Trophoblast cell (in vitro differentiated cells and primary cell): ENCODE measurements around the gene FYB1. TPM values are rescaled to one million over a fixed set of nuclear protein-coding genes. Genes with fewer than 3 reads are reported as not detected.

Experiments
- DNase-seq, 2 donors: peaks; one replicate each; pipeline ENCODE4 v3.0.0-alpha.2; 2016
- H2AFZ ChIP-seq: 2 replicates; pipeline ENCODE4 v1.6.1; 2013; ENCODE audit warnings: low read length, moderate library complexity, mild to moderate bottlenecking; ENCODE audit not compliant: insufficient read depth, poor library complexity
- H2AK5ac ChIP-seq: 2 replicates; pipeline ENCODE4 v1.6.1; 2013; ENCODE audit warnings: mild to moderate bottlenecking, low read length
- H2BK120ac ChIP-seq: 2 replicates; pipeline ENCODE4 v1.6.1; 2013; ENCODE audit warnings: low read length, mild to moderate bottlenecking, moderate library complexity; ENCODE audit not compliant: insufficient read depth, poor library complexity
- H2BK12ac ChIP-seq: 2 replicates; pipeline ENCODE4 v1.6.1; 2013; ENCODE audit warnings: mild to moderate bottlenecking, low read length, moderate library complexity
- H2BK5ac ChIP-seq: 2 replicates; pipeline ENCODE4 v1.6.1; 2013; ENCODE audit warnings: low read length, low read depth, moderate library complexity, mild to moderate bottlenecking; ENCODE audit not compliant: poor library complexity
- H3K14ac ChIP-seq: 2 replicates; pipeline ENCODE4 v1.6.1; 2013; ENCODE audit warnings: mild to moderate bottlenecking, low read length
- H3K18ac ChIP-seq: 2 replicates; pipeline ENCODE4 v1.6.1; 2013; ENCODE audit warnings: mild to moderate bottlenecking, low read length
- H3K23ac ChIP-seq: 2 replicates; pipeline ENCODE4 v1.6.1; 2013; ENCODE audit warnings: low read length
- H3K27ac ChIP-seq: 2 replicates; pipeline ENCODE4 v1.5.1; 2013; ENCODE audit warnings: low read depth, mild to moderate bottlenecking, inconsistent platforms, low read length, moderate library complexity
- H3K27me3 ChIP-seq: 2 replicates; pipeline ENCODE4 v1.6.1; 2013; ENCODE audit warnings: inconsistent platforms, mild to moderate bottlenecking, low read length, moderate library complexity; ENCODE audit not compliant: insufficient read depth
- H3K36me3 ChIP-seq, 2 experiments: 1 replicate in 1 of 2; 2 replicates in 1 of 2; pipeline ENCODE4 v1.6.1; 2013; ENCODE audit warnings: low read length in 2 of 2, mild to moderate bottlenecking in 2 of 2, moderate library complexity in 1 of 2; ENCODE audit not compliant: insufficient read depth in 2 of 2, control insufficient read depth in 1 of 2
- H3K4ac ChIP-seq: 2 replicates; pipeline ENCODE4 v1.6.1; 2013; ENCODE audit warnings: low read depth, mild to moderate bottlenecking, low read length, moderate library complexity
- H3K4me1 ChIP-seq, 2 experiments: 1 replicate in 1 of 2; 2 replicates in 1 of 2; pipeline ENCODE4 v1.6.1; 2013; ENCODE audit warnings: low read length in 2 of 2, mild to moderate bottlenecking in 2 of 2, moderate library complexity in 1 of 2; ENCODE audit not compliant: insufficient read depth in 2 of 2, control insufficient read depth in 1 of 2
- H3K4me2 ChIP-seq: 2 replicates; pipeline ENCODE4 v1.6.1; 2013; ENCODE audit warnings: inconsistent platforms, mild to moderate bottlenecking, low read length, moderate library complexity
- H3K4me3 ChIP-seq: 2 replicates; pipeline ENCODE4 v1.5.1; 2013; ENCODE audit warnings: mild to moderate bottlenecking, low read depth, low read length, inconsistent platforms
- H3K79me1 ChIP-seq: one replicate; pipeline ENCODE4 v1.6.1; 2013; ENCODE audit warnings: low read length
- H3K79me2 ChIP-seq: 2 replicates; pipeline ENCODE4 v1.6.1; 2013; ENCODE audit warnings: low read length, mild to moderate bottlenecking; ENCODE audit not compliant: control insufficient read depth, insufficient read depth, poor library complexity
- H3K9ac ChIP-seq: 2 replicates; pipeline ENCODE4 v1.6.1; 2013; ENCODE audit warnings: mild to moderate bottlenecking, low read length
- H3K9me3 ChIP-seq: 2 replicates; pipeline ENCODE4 v1.6.1; 2013; ENCODE audit warnings: low read depth, mild to moderate bottlenecking, control low read depth, inconsistent platforms, low read length; ENCODE audit not compliant: insufficient read depth
- H4K12ac ChIP-seq: 2 replicates; pipeline ENCODE4 v1.6.1; 2013; ENCODE audit warnings: low read depth, mild to moderate bottlenecking, low read length, moderate library complexity
- H4K8ac ChIP-seq: 2 replicates; pipeline ENCODE4 v1.6.1; 2013; ENCODE audit warnings: low read depth, mild to moderate bottlenecking, low read length, moderate library complexity
- H4K91ac ChIP-seq: one replicate; pipeline ENCODE4 v1.6.1; 2013; ENCODE audit warnings: low read depth, mild to moderate bottlenecking, low read length, moderate library complexity
- WGBS: extraction: QIAGEN DNeasy Blood & Tissue Kit; methylation state at CpG from one replicate; pipeline ENCODE4 v1.1.7; 2013; ENCODE audit warnings: missing lambda C conversion rate; ENCODE audit not compliant: insufficient read length, insufficient coverage; ENCODE audit errors: extremely low coverage; 5-methylcytosine and 5-hydroxymethylcytosine counted together
- polyA plus RNA-seq: library from polyadenylated mRNA; stranded (reverse); fragments of 200-250 nt; gene quantifications from 2 replicates; pipeline ENCODE4 v1.2.3, GENCODE V29; 2013

Gene FYB1
- 58.3 and 63.0 TPM in 2 replicates for polyA plus RNA-seq

GRCh38 chr5:39219437-39219836, at the start of gene FYB1:
TSS of gene FYB1 (minus strand) at chr5:39219563. CDS start at chr5:39202960, 16,603 bp downstream.
- H4K91ac ChIP-seq, result peak within 1 kb of the TSS; percentile 36
- H3K9ac ChIP-seq, result no peak within 1 kb of the TSS
- H4K12ac ChIP-seq, result no peak within 1 kb of the TSS
- no peak within 1 kb of the TSS for H2AFZ ChIP-seq
- peaks cover 3% of the 10 kb centered on the region for H3K79me2 ChIP-seq
- H3K36me3 ChIP-seq, result no peaks in the 10 kb centered on the region
- peak within 1 kb of the TSS; percentile 27 for H2AK5ac ChIP-seq
- peak within 1 kb of the TSS; percentile 66 for H2BK5ac ChIP-seq
- H3K14ac ChIP-seq, result peak within 1 kb of the TSS; percentile 28
- H2BK12ac ChIP-seq, result peak within 1 kb of the TSS; percentile 19
- H3K4ac ChIP-seq, result peak within 1 kb of the TSS; percentile 4
- peak; percentile 81 to 94 for DNase-seq
- H3K23ac ChIP-seq, result no peak within 1 kb of the TSS
- H3K4me2 ChIP-seq, result peak within 1 kb of the TSS; percentile 24
- no CpG with 5 or more reads among the region's 4 CpGs for WGBS
- H3K27me3 ChIP-seq, result no peaks in the 10 kb centered on the region
- no peak within 1 kb of the TSS for H3K18ac ChIP-seq
- peak within 1 kb of the TSS; percentile 9 for H4K8ac ChIP-seq
- peaks cover 14 to 24% of the 10 kb centered on the region in 2 experiments for H3K4me1 ChIP-seq
- H2BK120ac ChIP-seq, result peak within 1 kb of the TSS; percentile 61
- H3K4me3 ChIP-seq, result no peak within 1 kb of the TSS
- H3K79me1 ChIP-seq, result peaks cover 13% of the 10 kb centered on the region
- H3K9me3 ChIP-seq, result no peaks in the 10 kb centered on the region
- H3K27ac ChIP-seq, result peak within 1 kb of the TSS; percentile 81

GRCh38 chr5:39267186-39267585, 47.8 kb upstream of the FYB1 start:
- Histone ChIP-seq H2BK120ac (no peak overlapping the region), H4K8ac (no peak overlapping the region), H3K4ac (no peak overlapping the region), H3K4me3 (no peak overlapping the region), H2BK12ac (no peak overlapping the region), H3K14ac (no peak overlapping the region), H4K91ac (no peak overlapping the region), H3K4me2 (no peak overlapping the region), H3K9ac (no peak overlapping the region), H3K23ac (no peak overlapping the region), H2AFZ (no peak overlapping the region), H3K36me3 (no peaks in the 10 kb centered on the region), H2BK5ac (no peak overlapping the region), H3K9me3 (no peaks in the 10 kb centered on the region), H3K27me3 (no peaks in the 10 kb centered on the region), H3K27ac (no peak overlapping the region), H2AK5ac (no peak overlapping the region), H3K18ac (no peak overlapping the region), H4K12ac (no peak overlapping the region), H3K4me1 (peaks cover 3 to 7% of the 10 kb centered on the region in 2 experiments), H3K79me2 (no peaks in the 10 kb centered on the region), H3K79me1 (peaks cover under 1% of the 10 kb centered on the region)
- DNase-seq, result peak in 1 of 2 donors; percentile 48
- WGBS, result no CpG with 5 or more reads among the region's 2 CpGs

GRCh38 chr5:39266442-39266841, 47.1 kb upstream of the FYB1 start:
- no peak overlapping the region for H2BK120ac ChIP-seq
- no CpG with 5 or more reads among the region's 2 CpGs for WGBS
- no peaks in the 10 kb centered on the region for H3K36me3 ChIP-seq
- peaks cover 3 to 5% of the 10 kb centered on the region in 2 experiments for H3K4me1 ChIP-seq
- H3K9me3 ChIP-seq, result no peaks in the 10 kb centered on the region
- no peak overlapping the region for H3K4ac ChIP-seq
- H3K23ac ChIP-seq, result no peak overlapping the region
- no peak for DNase-seq
- H2AK5ac ChIP-seq, result no peak overlapping the region
- no peak overlapping the region for H3K27ac ChIP-seq
- H3K27me3 ChIP-seq, result no peaks in the 10 kb centered on the region
- no peak overlapping the region for H2BK12ac ChIP-seq
- H3K79me2 ChIP-seq, result no peaks in the 10 kb centered on the region
- no peak overlapping the region for H4K12ac ChIP-seq
- no peaks in the 10 kb centered on the region for H3K79me1 ChIP-seq
- H3K9ac ChIP-seq, result no peak overlapping the region
- H4K8ac ChIP-seq, result no peak overlapping the region
- H3K4me3 ChIP-seq, result no peak overlapping the region
- no peak overlapping the region for H3K18ac ChIP-seq
- no peak overlapping the region for H3K4me2 ChIP-seq
- H2AFZ ChIP-seq, result no peak overlapping the region
- no peak overlapping the region for H3K14ac ChIP-seq
- no peak overlapping the region for H2BK5ac ChIP-seq
- no peak overlapping the region for H4K91ac ChIP-seq

GRCh38 chr5:39264528-39264927, 45.2 kb upstream of the FYB1 start:
- H2BK120ac ChIP-seq, result no peak overlapping the region
- no peak for DNase-seq

More at GRCh38 chr5:39264528-39264927, 45.2 kb upstream of the FYB1 start:
- no peaks in the 10 kb centered on the region for H3K9me3 ChIP-seq
- no peaks in the 10 kb centered on the region for H3K36me3 ChIP-seq
- no peak overlapping the region for H3K23ac ChIP-seq
- no peak overlapping the region for H3K9ac ChIP-seq
- no peaks in the 10 kb centered on the region for H3K27me3 ChIP-seq
- no peak overlapping the region for H2AFZ ChIP-seq
- no peaks in the 10 kb centered on the region for H3K4me1 ChIP-seq
- no peak overlapping the region for H4K12ac ChIP-seq
- no peak overlapping the region for H2BK5ac ChIP-seq
- H3K79me1 ChIP-seq, result no peaks in the 10 kb centered on the region
- no CpG with 5 or more reads among the region's 1 CpG for WGBS
- H3K27ac ChIP-seq, result no peak overlapping the region
- H3K14ac ChIP-seq, result no peak overlapping the region
- no peaks in the 10 kb centered on the region for H3K79me2 ChIP-seq
- H3K4me3 ChIP-seq, result no peak overlapping the region
- H4K91ac ChIP-seq, result no peak overlapping the region
- H3K4me2 ChIP-seq, result no peak overlapping the region
- H3K18ac ChIP-seq, result no peak overlapping the region
- H4K8ac ChIP-seq, result no peak overlapping the region
- H2BK12ac ChIP-seq, result no peak overlapping the region
- no peak overlapping the region for H2AK5ac ChIP-seq
- no peak overlapping the region for H3K4ac ChIP-seq
